ENCODE results near the gene PRKCZ.

The PRKCZ gene

GRCh38 chr1:2193514-2194281 lies 143.5 kb downstream of the PRKCZ start:
- no peak for DNase-seq
- intact Hi-C loops (cut with DNase I; ENCODE audit: low total_unique reads) = loop anchor here (2.0 kb wide), 1 partner anchor 335 kb away; no protein-coding TSS in a partner anchor
- no peak for TF ChIP-seq CTCF (IDR thresholded peaks at IDR 0.05)
- Histone ChIP-seq H3K36me3 (no peaks in the 10 kb centered on the region), H3K9me3 (no peaks in the 10 kb centered on the region), H3K4me1 (peaks cover 0 to 57% (median 52%) of the 10 kb centered on the region in 4 donors), H3K27ac (peak overlapping the region; percentile 93 to 94), H3K4me3 (peak overlapping the region; percentile 60 to 71), H3K27me3 (no peaks in the 10 kb centered on the region)

- H3K4me1 ChIP-seq = peaks cover 3 to 62% (median 56%) of the 10 kb centered on the region in 4 donors
- H3K36me3 ChIP-seq = no peaks in the 10 kb centered on the region
- TF ChIP-seq CTCF (IDR thresholded peaks at IDR 0.05) = no peak
- intact Hi-C loops (cut with DNase I; ENCODE audit: low total_unique reads) = loop anchor here (2.0 kb wide), 1 partner anchor 334 kb away; no protein-coding TSS in a partner anchor
- peak within 1 kb of the TSS; percentile 93 to 94 for H3K27ac ChIP-seq
- no peaks in the 10 kb centered on the region for H3K27me3 ChIP-seq
- no peaks in the 10 kb centered on the region for H3K9me3 ChIP-seq
- peak within 1 kb of the TSS; percentile 60 to 71 for H3K4me3 ChIP-seq
- DNase-seq = no peak
Observed at GRCh38 chr1:2194319-2194897, 144.2 kb downstream of the PRKCZ start, which contains the start of gene FAAP20. Gene FAAP20 (minus strand): TSS chr1:2194772. CDS start chr1:2194749, 23 bp downstream.

GRCh38 chr1:2194898-2195673 lies 144.9 kb downstream of the PRKCZ start:
- Histone ChIP-seq H3K27ac (peak overlapping the region; percentile 93 to 94), H3K27me3 (no peaks in the 10 kb centered on the region), H3K4me3 (peak overlapping the region; percentile 60 to 71), H3K9me3 (no peaks in the 10 kb centered on the region), H3K4me1 (peaks cover 8 to 68% (median 62%) of the 10 kb centered on the region in 4 donors), H3K36me3 (no peaks in the 10 kb centered on the region)
- peak; percentile 95 to 98 for TF ChIP-seq CTCF (IDR thresholded peaks at IDR 0.05)
- DNase-seq = peak; percentile 91 to 96
- intact Hi-C loops (cut with DNase I; ENCODE audit: low total_unique reads) = loop anchor here (1.0 to 5.0 kb wide), 3 partner anchors 37 to 334 kb away; no protein-coding TSS in a partner anchor

GRCh38 chr1:2195785-2196184 lies 145.6 kb downstream of the PRKCZ start:
- peak overlapping the region; percentile 93 to 94 for H3K27ac ChIP-seq
- no peaks in the 10 kb centered on the region for H3K9me3 ChIP-seq
- TF ChIP-seq CTCF (IDR thresholded peaks at IDR 0.05) = no peak
- intact Hi-C loops (cut with DNase I; ENCODE audit: low total_unique reads) = loop anchor here (1.0 to 5.0 kb wide), 3 partner anchors 37 to 333 kb away; no protein-coding TSS in a partner anchor
- H3K36me3 ChIP-seq = no peaks in the 10 kb centered on the region
- no peak overlapping the region for H3K4me3 ChIP-seq
- DNase-seq = no peak
- no peaks in the 10 kb centered on the region for H3K27me3 ChIP-seq
- H3K4me1 ChIP-seq = peaks cover 8 to 68% (median 62%) of the 10 kb centered on the region in 4 donors

GRCh38 chr1:2196901-2197638 lies 146.9 kb downstream of the PRKCZ start:
- Histone ChIP-seq H3K9me3 (no peaks in the 10 kb centered on the region), H3K4me1 (peaks cover 8 to 59% (median 52%) of the 10 kb centered on the region in 4 donors), H3K4me3 (no peak overlapping the region), H3K36me3 (no peaks in the 10 kb centered on the region), H3K27me3 (no peaks in the 10 kb centered on the region), H3K27ac (peak overlapping the region; percentile 41 to 93)
- DNase-seq = no peak
- intact Hi-C loops (cut with DNase I; ENCODE audit: low total_unique reads) = loop anchor here (5.0 kb wide), 1 partner anchor 35 kb away; no protein-coding TSS in a partner anchor
- TF ChIP-seq CTCF (IDR thresholded peaks at IDR 0.05) = no peak
